Erythroblast (primary cell): ENCODE measurements around the gene SERGEF.

ENCODE experiments used
- GATA1 ChIP-seq: IDR thresholded peaks from 2 replicates; pipeline ENCODE4 v1.6.1; 2011; ENCODE audit warnings: low read depth, mild to moderate bottlenecking, control low read depth, low read length, moderate library complexity
- POLR2A ChIP-seq: IDR thresholded peaks from 2 replicates; pipeline ENCODE4 v1.6.1; 2011; ENCODE audit warnings: mild to moderate bottlenecking, low read length

DNA sequence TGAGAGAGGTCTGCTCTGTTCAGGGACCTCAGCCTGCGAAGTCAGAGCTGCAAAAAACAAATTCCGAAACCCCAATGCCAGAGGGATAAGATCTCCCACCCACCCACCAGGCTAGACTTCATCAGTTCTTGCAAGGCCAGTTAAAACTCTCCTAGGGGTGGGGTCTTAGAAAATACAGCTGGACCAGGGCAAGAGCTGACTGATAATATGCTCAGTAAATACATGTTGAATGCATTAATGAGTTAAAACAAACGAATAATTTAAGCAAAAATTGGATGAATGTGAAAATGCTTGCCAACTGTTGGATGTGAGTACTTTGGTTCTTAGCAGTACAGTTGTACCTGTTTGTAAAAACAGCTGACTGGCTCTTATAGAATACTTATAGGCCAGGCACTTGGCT lies 129.8 kb downstream of the SERGEF start:
- no peak for TF ChIP-seq POLR2A
- no peak for TF ChIP-seq GATA1
